ENCODE measurements around the gene PBX3. TPM values are rescaled to one million over a fixed set of nuclear protein-coding genes. Genes with fewer than 3 reads are reported as not detected.

PBX3 gene
- total RNA-seq, 2 experiments from 2014 or later = 40.8 to 54.6 TPM

- Histone ChIP-seq H3K79me2 (ENCODE audit: insufficient read depth, low read depth, low read length) (no peaks in the 10 kb centered on the region), H4K20me1 (ENCODE audit: insufficient read depth, low read length) (0 out of 2 replicates have a peak, but pooled peaks cover 3% of the 10 kb centered on the region), H3K27ac (ENCODE audit: low read depth, low read length, poor library complexity, severe bottlenecking) (no peak overlapping the region), H3K4me2 (ENCODE audit: low read length) (no peak overlapping the region), H3K4me1 (ENCODE audit: insufficient read depth, low read length, poor library complexity, severe bottlenecking) (peaks cover 11% of the 10 kb centered on the region), H2AFZ (ENCODE audit: low read length) (no peak overlapping the region), H3K4me3 (ENCODE audit: low read depth, low read length, poor library complexity, severe bottlenecking) (no peak overlapping the region), H3K9me2 (ENCODE audit: insufficient read depth, low read length) (no peaks in the 10 kb centered on the region), H3K9me3 (ENCODE audit: low read length) (no peaks in the 10 kb centered on the region), H3K36me3 (ENCODE audit: insufficient read depth, low read length) (peaks cover 25% of the 10 kb centered on the region)
- intact Hi-C loops (cut with micrococcal nuclease; ENCODE audit: unreplicated experiment) = no loop called here
- no peak for DNase-seq (ENCODE audit: low spot score)
- no TSS peak for BruUV-seq (replicated peaks)
- TF ChIP-seq CTCF (conservative IDR thresholded peaks at IDR 0.05; ENCODE audit: low read length) (no peak), EZH2phosphoT487 (IDR thresholded peaks at IDR 0.05; ENCODE audit: borderline replicate concordance, low read depth, low read length) (no peak)
- POLR2A ChIA-PET = no interaction called here
- CTCF ChIA-PET (ENCODE audit: unreplicated experiment) = no interaction called here
Measured at GRCh38 chr9:125754096-125754495, 6.9 kb downstream of the PBX3 start.

GRCh38 chr9:125755340-125755739 is 8.2 kb downstream of the PBX3 start:
- POLR2A ChIA-PET = interaction anchor here (0.6 kb wide), 3 partner anchors 170 to 914 kb away, joined by 3 read pairs; no protein-coding TSS in a partner anchor
- Histone ChIP-seq H3K4me3 (ENCODE audit: low read depth, low read length, poor library complexity, severe bottlenecking) (no peak overlapping the region), H4K20me1 (ENCODE audit: insufficient read depth, low read length) (0 out of 2 replicates have a peak, but pooled peaks cover 3% of the 10 kb centered on the region), H3K4me1 (ENCODE audit: insufficient read depth, low read length, poor library complexity, severe bottlenecking) (peaks cover 11% of the 10 kb centered on the region), H3K27ac (ENCODE audit: low read depth, low read length, poor library complexity, severe bottlenecking) (no peak overlapping the region), H3K36me3 (ENCODE audit: insufficient read depth, low read length) (peaks cover 15% of the 10 kb centered on the region; the same call in 1 of the 2 replicates), H2AFZ (ENCODE audit: low read length) (no peak overlapping the region), H3K9me3 (ENCODE audit: low read length) (no peaks in the 10 kb centered on the region), H3K79me2 (ENCODE audit: insufficient read depth, low read depth, low read length) (no peaks in the 10 kb centered on the region), H3K4me2 (ENCODE audit: low read length) (no peak overlapping the region), H3K9me2 (ENCODE audit: insufficient read depth, low read length) (no peaks in the 10 kb centered on the region)
- intact Hi-C loops (cut with micrococcal nuclease; ENCODE audit: unreplicated experiment) = no loop called here
- CTCF ChIA-PET (ENCODE audit: unreplicated experiment) = no interaction called here
- BruUV-seq (replicated peaks) = no TSS peak
- no peak for DNase-seq (ENCODE audit: low spot score)
- no peak for TF ChIP-seq CTCF (conservative IDR thresholded peaks at IDR 0.05; ENCODE audit: low read length)
- no peak for TF ChIP-seq EZH2phosphoT487 (IDR thresholded peaks at IDR 0.05; ENCODE audit: borderline replicate concordance, low read depth, low read length)

GRCh38 chr9:125756518-125756917 is 9.3 kb downstream of the PBX3 start:
- no peak overlapping the region for H3K4me3 ChIP-seq (ENCODE audit: low read depth, low read length, poor library complexity, severe bottlenecking)
- DNase-seq (ENCODE audit: low spot score) = no peak
- CTCF ChIA-PET (ENCODE audit: unreplicated experiment) = no interaction called here
- POLR2A ChIA-PET = interaction anchor here (0.7 kb wide), 1 partner anchor 11 kb away, joined by 5 read pairs; no protein-coding TSS in a partner anchor
- no peaks in the 10 kb centered on the region for H3K79me2 ChIP-seq (ENCODE audit: insufficient read depth, low read depth, low read length)
- no TSS peak for BruUV-seq (replicated peaks)
- peaks cover 11% of the 10 kb centered on the region for H3K4me1 ChIP-seq (ENCODE audit: insufficient read depth, low read length, poor library complexity, severe bottlenecking)
- no peak overlapping the region for H3K27ac ChIP-seq (ENCODE audit: low read depth, low read length, poor library complexity, severe bottlenecking)
- H3K36me3 ChIP-seq (ENCODE audit: insufficient read depth, low read length) = peaks cover 15% of the 10 kb centered on the region; the same call in 1 of the 2 replicates
- intact Hi-C loops (cut with micrococcal nuclease; ENCODE audit: unreplicated experiment) = no loop called here
- no peak overlapping the region for H2AFZ ChIP-seq (ENCODE audit: low read length)
- H3K9me2 ChIP-seq (ENCODE audit: insufficient read depth, low read length) = no peaks in the 10 kb centered on the region
- H4K20me1 ChIP-seq (ENCODE audit: insufficient read depth, low read length) = no peaks in the 10 kb centered on the region
- no peak overlapping the region for H3K4me2 ChIP-seq (ENCODE audit: low read length)
- TF ChIP-seq EZH2phosphoT487 (IDR thresholded peaks at IDR 0.05; ENCODE audit: borderline replicate concordance, low read depth, low read length) = no peak
- no peak for TF ChIP-seq CTCF (conservative IDR thresholded peaks at IDR 0.05; ENCODE audit: low read length)
- H3K9me3 ChIP-seq (ENCODE audit: low read length) = no peaks in the 10 kb centered on the region

Data from OCI-LY7 (cell line).